Ishikawa (cell line): ENCODE results near the gene AFF2.

Experiments used
- CREB1 ChIP-seq: IDR thresholded peaks from 2 replicates; pipeline ENCODE4 v1.6.1; 2012; ENCODE audit warnings: low read depth
- EGR1 ChIP-seq: IDR thresholded peaks from 2 replicates; pipeline ENCODE4 v1.6.1; 2012
- EP300 ChIP-seq: IDR thresholded peaks from 2 replicates; pipeline ENCODE4 v1.6.1; 2012; ENCODE audit warnings: borderline replicate concordance
- FOXM1 ChIP-seq: IDR thresholded peaks from 2 replicates; pipeline ENCODE4 v1.6.1; 2012; ENCODE audit warnings: low read depth, borderline replicate concordance
- NFIC ChIP-seq: IDR thresholded peaks from 2 replicates; pipeline ENCODE4 v1.6.1; 2012
- RAD21 ChIP-seq: IDR thresholded peaks from 2 replicates; pipeline ENCODE4 v1.6.1; 2012; ENCODE audit warnings: low read depth
- REST ChIP-seq: IDR thresholded peaks from 2 replicates; pipeline ENCODE4 v1.6.1; 2012; ENCODE audit warnings: low read depth, mild to moderate bottlenecking
- TAF1 ChIP-seq: IDR thresholded peaks from 2 replicates; pipeline ENCODE4 v1.6.1; 2012; ENCODE audit warnings: low read depth, mild to moderate bottlenecking
- TCF12 ChIP-seq: IDR thresholded peaks from 2 replicates; pipeline ENCODE4 v1.6.1; 2012; ENCODE audit warnings: low read depth
- TEAD4 ChIP-seq: IDR thresholded peaks from 2 replicates; pipeline ENCODE4 v1.6.1; 2012
- USF1 ChIP-seq: IDR thresholded peaks from 2 replicates; pipeline ENCODE4 v1.6.1; 2012
- YY1 ChIP-seq: IDR thresholded peaks from 2 replicates; pipeline ENCODE4 v1.6.1; 2012; ENCODE audit warnings: low read depth
- ZBTB7A ChIP-seq: IDR thresholded peaks from 2 replicates; pipeline ENCODE4 v1.6.1; 2012; ENCODE audit warnings: low read depth
- TF ChIP-seq, protein P1 (sequence below): IDR thresholded peaks from 2 replicates; pipeline ENCODE4 v1.6.1; 2012

AFF2 gene

GRCh38 chrX:148555571-148556243 is 55.3 kb downstream of the AFF2 start:
- TF ChIP-seq EP300 (no peak), USF1 (no peak), TAF1 (no peak), REST (no peak), ZBTB7A (no peak), RAD21 (no peak), EGR1 (no peak), YY1 (no peak), FOXM1 (no peak)
- TF ChIP-seq, protein P1, sequence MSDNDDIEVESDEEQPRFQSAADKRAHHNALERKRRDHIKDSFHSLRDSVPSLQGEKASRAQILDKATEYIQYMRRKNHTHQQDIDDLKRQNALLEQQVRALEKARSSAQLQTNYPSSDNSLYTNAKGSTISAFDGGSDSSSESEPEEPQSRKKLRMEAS: no peak

DNA sequence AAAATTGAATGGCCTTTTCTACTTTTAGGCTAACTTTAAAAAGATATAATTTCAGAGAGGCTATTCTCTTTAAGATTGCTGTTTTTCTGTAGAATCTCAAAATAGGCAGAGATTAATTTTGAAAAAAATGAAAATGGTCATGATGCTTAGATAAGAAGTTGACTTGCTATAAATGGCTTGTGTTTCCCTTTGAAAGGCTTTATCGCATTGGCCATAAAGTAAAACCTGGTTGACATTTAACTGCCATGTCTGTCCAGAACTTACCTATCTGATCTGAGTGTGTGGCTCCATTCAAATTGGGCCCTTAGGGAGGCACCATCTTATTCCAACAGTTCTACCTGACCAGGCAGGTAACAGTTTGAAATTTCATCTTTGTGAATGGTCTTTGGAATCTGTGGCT is 56.1 kb downstream of the AFF2 start:
- no peak for TF ChIP-seq EP300
- TF ChIP-seq FOXM1: no peak

DNA sequence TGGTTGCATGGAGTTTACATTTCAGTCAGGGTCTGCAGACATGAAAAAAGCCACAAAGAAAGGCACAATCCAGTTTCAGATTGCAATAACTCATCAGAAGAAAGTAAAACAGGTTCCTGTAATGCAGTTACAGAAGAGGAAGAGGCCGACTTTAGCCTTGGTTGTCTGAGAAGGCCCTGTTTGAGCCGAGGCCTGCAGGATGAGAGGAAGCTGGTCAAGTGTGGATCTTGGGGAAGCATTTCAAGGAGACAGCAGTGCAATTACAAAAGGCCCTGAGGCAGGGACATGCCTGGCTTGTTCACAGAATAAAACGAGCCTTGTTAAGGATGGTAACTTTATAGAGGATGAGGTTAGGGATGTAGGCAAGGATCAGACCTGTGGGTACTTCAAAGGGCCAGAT is 62.4 kb downstream of the AFF2 start:
- TF ChIP-seq EP300 (no peak), RAD21 (no peak), FOXM1 (no peak), TEAD4 (no peak), ZBTB7A (no peak), REST (no peak), NFIC (no peak), YY1 (no peak), TAF1 (no peak), USF1 (no peak)
- TF ChIP-seq, protein P1: no peak

GRCh38 chrX:148567229-148567628 is 66.8 kb downstream of the AFF2 start:
- TF ChIP-seq, protein P1: no peak
- TF ChIP-seq RAD21: no peak
- TF ChIP-seq TCF12: no peak
- no peak for TF ChIP-seq CREB1
- TF ChIP-seq ZBTB7A: no peak
- TF ChIP-seq NFIC: no peak
- TF ChIP-seq EGR1: no peak
- TF ChIP-seq TEAD4: no peak
- no peak for TF ChIP-seq EP300

- TF ChIP-seq RAD21 (no peak), TCF12 (no peak), CREB1 (no peak), YY1 (no peak), EP300 (no peak), TEAD4 (no peak), TAF1 (no peak), EGR1 (no peak), ZBTB7A (no peak), FOXM1 (no peak), NFIC (no peak), REST (no peak), USF1 (no peak)
- TF ChIP-seq, protein P1: no peak
These were observed 67.4 kb downstream of the AFF2 start for GRCh38 chrX:148567779-148568178.
